ENCODE data around the gene FSTL4.

DNA sequence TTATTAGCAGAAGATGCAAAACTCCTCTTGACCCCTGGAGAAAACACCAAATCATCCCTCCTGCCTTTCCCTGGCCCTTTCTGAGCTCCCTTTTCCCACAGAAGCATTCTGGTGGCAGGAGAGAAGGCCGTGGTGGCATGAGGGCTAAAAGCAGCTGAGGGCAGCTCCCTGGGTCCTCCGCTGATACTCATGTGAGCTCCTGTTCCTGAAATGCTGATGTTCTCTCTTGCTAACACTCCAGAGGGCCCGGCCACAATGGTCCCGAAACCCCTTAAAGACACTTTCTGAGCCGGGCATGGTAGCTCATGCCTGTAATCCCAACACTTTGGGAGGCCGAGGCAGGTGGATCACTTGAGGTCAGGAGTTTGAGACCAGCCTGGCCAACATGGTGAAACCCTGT, 377.4 kb downstream of the FSTL4 start:
- TF ChIP-seq, protein P1, sequence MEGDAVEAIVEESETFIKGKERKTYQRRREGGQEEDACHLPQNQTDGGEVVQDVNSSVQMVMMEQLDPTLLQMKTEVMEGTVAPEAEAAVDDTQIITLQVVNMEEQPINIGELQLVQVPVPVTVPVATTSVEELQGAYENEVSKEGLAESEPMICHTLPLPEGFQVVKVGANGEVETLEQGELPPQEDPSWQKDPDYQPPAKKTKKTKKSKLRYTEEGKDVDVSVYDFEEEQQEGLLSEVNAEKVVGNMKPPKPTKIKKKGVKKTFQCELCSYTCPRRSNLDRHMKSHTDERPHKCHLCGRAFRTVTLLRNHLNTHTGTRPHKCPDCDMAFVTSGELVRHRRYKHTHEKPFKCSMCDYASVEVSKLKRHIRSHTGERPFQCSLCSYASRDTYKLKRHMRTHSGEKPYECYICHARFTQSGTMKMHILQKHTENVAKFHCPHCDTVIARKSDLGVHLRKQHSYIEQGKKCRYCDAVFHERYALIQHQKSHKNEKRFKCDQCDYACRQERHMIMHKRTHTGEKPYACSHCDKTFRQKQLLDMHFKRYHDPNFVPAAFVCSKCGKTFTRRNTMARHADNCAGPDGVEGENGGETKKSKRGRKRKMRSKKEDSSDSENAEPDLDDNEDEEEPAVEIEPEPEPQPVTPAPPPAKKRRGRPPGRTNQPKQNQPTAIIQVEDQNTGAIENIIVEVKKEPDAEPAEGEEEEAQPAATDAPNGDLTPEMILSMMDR (IDR thresholded peaks at IDR 0.05) = no peak
- TF ChIP-seq POLR2A (IDR thresholded peaks at IDR 0.05) = no peak
- no peak for TF ChIP-seq POLR2AphosphoS5 (IDR thresholded peaks at IDR 0.05)

All from prostate gland (tissue), 2 donors.